Mucosa of descending colon (tissue), 3 donors: ENCODE measurements around the gene PIF1. TPM values are rescaled to one million over a fixed set of nuclear protein-coding genes. Genes with fewer than 3 reads are reported as not detected.

ENCODE experiments used
- ATAC-seq: fragments of 200-7000 bp; cut with Tn5 transposase; one replicate; pipeline ENCODE4 v1.9.1; 2020; ENCODE audit warnings: mild to moderate bottlenecking, moderate library complexity
- DNase-seq, 3 donors: peaks; one replicate each; pipeline ENCODE4 v3.0.0-alpha.2; 2020
- H3K36me3 ChIP-seq: fragments of 200-600 bp; one replicate; pipeline ENCODE4 v1.8.0; 2021; ENCODE audit warnings: low read depth, mild to moderate bottlenecking
- H3K4me1 ChIP-seq: fragments of 200-600 bp; one replicate; pipeline ENCODE4 v1.8.0; 2021; ENCODE audit warnings: low read depth, mild to moderate bottlenecking
- H3K4me3 ChIP-seq: fragments of 200-600 bp; one replicate; pipeline ENCODE4 v1.8.0; 2021; ENCODE audit warnings: mild to moderate bottlenecking
- H3K9me3 ChIP-seq: fragments of 200-600 bp; one replicate; pipeline ENCODE4 v1.8.0; 2021; ENCODE audit warnings: mild to moderate bottlenecking
- CTCF ChIP-seq: fragments of 200-600 bp; IDR thresholded peaks from one replicate; pipeline ENCODE4 v1.8.0; 2022; ENCODE audit warnings: antibody characterized with exemption, mild to moderate bottlenecking
- intact Hi-C, 2 donors: fragments of 100-400 bp; cut with DNase I in 1 of 2; cut with micrococcal nuclease in 1 of 2; formaldehyde crosslinking; loops; one replicate each; pipeline versions ENCODE4 v1.11.0 to v1.11.1; 2022; cut with DNase I, micrococcal nuclease
- total RNA-seq, 3 donors: library from RNA; stranded (reverse); fragmentation: NEBNext Ultra II Directional in 2 of 3; extraction: Animal tissue kit (Norgen Biotek cat#: 25700) in 2 of 3; gene quantifications; one replicate each; pipeline versions ENCODE4 v1.2.1 to v1.2.4, GENCODE V29; 2021 to 2023
- donor health status: DM: no; HTN: no; CAD: no; lungs with moderate emphysema.
- donor health status: DM: no; HTN: no; CAD: no.
- donor health status: DM: no; HTN: yes; CAD: no.

PIF1 gene
- total RNA-seq, 3 donors from 2014 or later, result 2.6 to 10.4 (median 5.0) TPM

- no peak for TF ChIP-seq CTCF
- H3K4me1 ChIP-seq, result peaks cover 2% of the 10 kb centered on the region
- no peak overlapping the region for H3K4me3 ChIP-seq
- intact Hi-C loops, result no loop called here
- H3K36me3 ChIP-seq, result no peaks in the 10 kb centered on the region
- no peak for ATAC-seq
- H3K9me3 ChIP-seq, result no peaks in the 10 kb centered on the region
- DNase-seq, result no peak
These were observed 38.6 kb upstream of the PIF1 start for GRCh38 chr15:64864068-64864467.

- no peaks in the 10 kb centered on the region for H3K36me3 ChIP-seq
- intact Hi-C loops, result no loop called here
- no peak for TF ChIP-seq CTCF
- H3K4me3 ChIP-seq, result no peak overlapping the region
- no peaks in the 10 kb centered on the region for H3K9me3 ChIP-seq
- no peak for DNase-seq
- peaks cover 9% of the 10 kb centered on the region for H3K4me1 ChIP-seq
- ATAC-seq, result no peak
These were observed 37.0 kb upstream of the PIF1 start for GRCh38 chr15:64862408-64862807.

GRCh38 chr15:64861960-64862359 lies 36.5 kb upstream of the PIF1 start:
- TF ChIP-seq CTCF, result no peak
- ATAC-seq (no peak), DNase-seq (no peak)
- intact Hi-C loops, result no loop called here
- no peaks in the 10 kb centered on the region for H3K36me3 ChIP-seq
- no peak overlapping the region for H3K4me3 ChIP-seq
- peaks cover 9% of the 10 kb centered on the region for H3K4me1 ChIP-seq
- no peaks in the 10 kb centered on the region for H3K9me3 ChIP-seq

GRCh38 chr15:64861331-64861730 lies 35.9 kb upstream of the PIF1 start:
- no peak for TF ChIP-seq CTCF
- ATAC-seq (no peak), DNase-seq (no peak)
- Histone ChIP-seq H3K36me3 (no peaks in the 10 kb centered on the region), H3K4me3 (no peak overlapping the region), H3K4me1 (peaks cover 14% of the 10 kb centered on the region), H3K9me3 (no peaks in the 10 kb centered on the region)
- intact Hi-C loops, result no loop called here

GRCh38 chr15:64859226-64859625 lies 33.8 kb upstream of the PIF1 start:
- Histone ChIP-seq H3K36me3 (no peaks in the 10 kb centered on the region), H3K9me3 (no peaks in the 10 kb centered on the region), H3K4me3 (no peak overlapping the region), H3K4me1 (peaks cover 20% of the 10 kb centered on the region)
- intact Hi-C loops, result no loop called here
- no peak for TF ChIP-seq CTCF
- ATAC-seq, result no peak
- no peak for DNase-seq

- no peak for TF ChIP-seq CTCF
- intact Hi-C loops, result no loop called here
- Histone ChIP-seq H3K9me3 (no peaks in the 10 kb centered on the region), H3K36me3 (no peaks in the 10 kb centered on the region), H3K4me3 (no peak overlapping the region), H3K4me1 (peaks cover 22% of the 10 kb centered on the region)
- no peak for DNase-seq
- no peak for ATAC-seq
These were observed 32.7 kb upstream of the PIF1 start for GRCh38 chr15:64858021-64858575.
